ENCODE data around the gene ST6GAL2.

DNA sequence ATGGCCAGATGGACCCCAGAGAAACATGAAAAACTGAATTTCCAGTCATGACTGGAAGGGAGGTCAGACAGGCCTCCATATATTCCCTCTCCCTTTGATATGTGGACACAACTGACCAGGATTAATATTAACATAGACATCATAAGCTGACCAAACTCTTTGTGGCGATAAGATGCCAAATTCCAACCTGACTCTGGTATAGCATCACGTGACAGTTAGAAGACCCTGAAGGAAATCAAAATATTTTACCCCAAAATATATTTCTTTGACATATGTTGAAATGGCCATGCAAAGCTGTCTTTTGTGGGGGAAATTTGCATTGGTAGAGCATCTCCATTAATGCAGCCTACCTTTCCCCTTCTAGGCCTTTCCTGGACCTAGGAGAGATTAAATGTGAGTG lies 36.7 kb downstream of the ST6GAL2 start:
- TF ChIP-seq, protein P1, sequence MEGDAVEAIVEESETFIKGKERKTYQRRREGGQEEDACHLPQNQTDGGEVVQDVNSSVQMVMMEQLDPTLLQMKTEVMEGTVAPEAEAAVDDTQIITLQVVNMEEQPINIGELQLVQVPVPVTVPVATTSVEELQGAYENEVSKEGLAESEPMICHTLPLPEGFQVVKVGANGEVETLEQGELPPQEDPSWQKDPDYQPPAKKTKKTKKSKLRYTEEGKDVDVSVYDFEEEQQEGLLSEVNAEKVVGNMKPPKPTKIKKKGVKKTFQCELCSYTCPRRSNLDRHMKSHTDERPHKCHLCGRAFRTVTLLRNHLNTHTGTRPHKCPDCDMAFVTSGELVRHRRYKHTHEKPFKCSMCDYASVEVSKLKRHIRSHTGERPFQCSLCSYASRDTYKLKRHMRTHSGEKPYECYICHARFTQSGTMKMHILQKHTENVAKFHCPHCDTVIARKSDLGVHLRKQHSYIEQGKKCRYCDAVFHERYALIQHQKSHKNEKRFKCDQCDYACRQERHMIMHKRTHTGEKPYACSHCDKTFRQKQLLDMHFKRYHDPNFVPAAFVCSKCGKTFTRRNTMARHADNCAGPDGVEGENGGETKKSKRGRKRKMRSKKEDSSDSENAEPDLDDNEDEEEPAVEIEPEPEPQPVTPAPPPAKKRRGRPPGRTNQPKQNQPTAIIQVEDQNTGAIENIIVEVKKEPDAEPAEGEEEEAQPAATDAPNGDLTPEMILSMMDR (IDR thresholded peaks at IDR 0.05; ENCODE audit: insufficient read depth, low read length), result no peak
- no peak for TF ChIP-seq POLR2AphosphoS5 (IDR thresholded peaks at IDR 0.05; ENCODE audit: low read depth)
- TF ChIP-seq, protein P2, sequence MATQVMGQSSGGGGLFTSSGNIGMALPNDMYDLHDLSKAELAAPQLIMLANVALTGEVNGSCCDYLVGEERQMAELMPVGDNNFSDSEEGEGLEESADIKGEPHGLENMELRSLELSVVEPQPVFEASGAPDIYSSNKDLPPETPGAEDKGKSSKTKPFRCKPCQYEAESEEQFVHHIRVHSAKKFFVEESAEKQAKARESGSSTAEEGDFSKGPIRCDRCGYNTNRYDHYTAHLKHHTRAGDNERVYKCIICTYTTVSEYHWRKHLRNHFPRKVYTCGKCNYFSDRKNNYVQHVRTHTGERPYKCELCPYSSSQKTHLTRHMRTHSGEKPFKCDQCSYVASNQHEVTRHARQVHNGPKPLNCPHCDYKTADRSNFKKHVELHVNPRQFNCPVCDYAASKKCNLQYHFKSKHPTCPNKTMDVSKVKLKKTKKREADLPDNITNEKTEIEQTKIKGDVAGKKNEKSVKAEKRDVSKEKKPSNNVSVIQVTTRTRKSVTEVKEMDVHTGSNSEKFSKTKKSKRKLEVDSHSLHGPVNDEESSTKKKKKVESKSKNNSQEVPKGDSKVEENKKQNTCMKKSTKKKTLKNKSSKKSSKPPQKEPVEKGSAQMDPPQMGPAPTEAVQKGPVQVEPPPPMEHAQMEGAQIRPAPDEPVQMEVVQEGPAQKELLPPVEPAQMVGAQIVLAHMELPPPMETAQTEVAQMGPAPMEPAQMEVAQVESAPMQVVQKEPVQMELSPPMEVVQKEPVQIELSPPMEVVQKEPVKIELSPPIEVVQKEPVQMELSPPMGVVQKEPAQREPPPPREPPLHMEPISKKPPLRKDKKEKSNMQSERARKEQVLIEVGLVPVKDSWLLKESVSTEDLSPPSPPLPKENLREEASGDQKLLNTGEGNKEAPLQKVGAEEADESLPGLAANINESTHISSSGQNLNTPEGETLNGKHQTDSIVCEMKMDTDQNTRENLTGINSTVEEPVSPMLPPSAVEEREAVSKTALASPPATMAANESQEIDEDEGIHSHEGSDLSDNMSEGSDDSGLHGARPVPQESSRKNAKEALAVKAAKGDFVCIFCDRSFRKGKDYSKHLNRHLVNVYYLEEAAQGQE (IDR thresholded peaks at IDR 0.05; ENCODE audit: insufficient replicate concordance, low read depth), result no peak
